Ramos (cell line): Measurements from ENCODE around the gene ATG9A.
"Not testable (repeated sequence)": the region's sequence is repeated elsewhere in the genome, so short reads cannot be mapped to it uniquely, and the experiment has no call there.

Experiments
- in situ Hi-C: fragments of 300-500 bp; cut with MboI; formaldehyde crosslinking; loops from one replicate; pipeline ENCODE4 v1.14.3; 2022; ENCODE audit warnings: low sequenced_read_pairs; ENCODE audit not compliant: unreplicated experiment

The ATG9A gene

GRCh38 chr2:219207884-219208740 is 21.3 kb downstream of the ATG9A start:
- in situ Hi-C loops: loop anchor here (5.0 kb wide), 1 partner anchor 36 kb away; the partner anchor contains the start of gene SLC23A3

DNA sequence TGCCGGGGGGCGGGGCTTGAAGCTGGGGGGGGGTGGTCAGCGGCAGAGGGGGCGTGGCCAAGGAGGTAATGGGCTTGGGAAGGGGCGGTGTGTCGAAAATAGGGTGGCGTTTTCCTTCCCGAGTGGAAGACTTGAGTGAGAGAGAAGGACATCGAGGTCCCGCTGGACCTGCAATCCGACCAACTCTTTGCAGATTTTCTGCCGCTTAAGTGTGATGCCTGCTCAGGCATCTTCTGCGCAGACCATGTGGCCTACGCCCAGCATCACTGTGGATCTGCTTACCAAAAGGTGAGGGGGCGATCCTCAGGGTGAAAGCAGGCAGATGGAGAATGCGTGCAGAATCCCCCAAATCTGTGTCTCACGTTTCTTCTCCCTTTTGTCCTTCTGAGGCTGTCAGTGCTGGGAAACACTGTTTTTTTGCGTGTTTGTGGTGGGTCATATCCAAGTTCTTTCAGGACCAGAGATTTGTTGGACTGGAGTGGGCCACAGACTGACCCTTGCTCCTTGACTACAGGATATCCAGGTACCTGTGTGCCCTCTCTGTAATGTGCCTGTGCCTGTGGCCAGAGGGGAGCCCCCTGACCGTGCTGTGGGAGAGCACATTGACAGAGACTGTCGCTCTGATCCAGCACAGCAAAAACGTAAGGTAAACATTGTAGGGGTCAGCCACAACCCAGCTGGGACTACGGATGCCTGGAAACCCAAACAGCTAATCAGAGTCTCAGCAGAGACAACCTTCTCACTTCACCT is 22.1 kb downstream of the ATG9A start:
- in situ Hi-C loops: loop anchor here (5.0 kb wide), 1 partner anchor 35 kb away; the partner anchor contains the start of gene SLC23A3

GRCh38 chr2:219206328-219207133 is 22.9 kb downstream of the ATG9A start, which contains the start of gene ZFAND2B:
Gene ZFAND2B, plus strand, starts transcription at chr2:219206782. Its CDS starts 206 bp downstream, at chr2:219206988.
- in situ Hi-C loops: loop anchor here (5.0 kb wide), 1 partner anchor 34 kb away; the partner anchor contains the start of gene SLC23A3

DNA sequence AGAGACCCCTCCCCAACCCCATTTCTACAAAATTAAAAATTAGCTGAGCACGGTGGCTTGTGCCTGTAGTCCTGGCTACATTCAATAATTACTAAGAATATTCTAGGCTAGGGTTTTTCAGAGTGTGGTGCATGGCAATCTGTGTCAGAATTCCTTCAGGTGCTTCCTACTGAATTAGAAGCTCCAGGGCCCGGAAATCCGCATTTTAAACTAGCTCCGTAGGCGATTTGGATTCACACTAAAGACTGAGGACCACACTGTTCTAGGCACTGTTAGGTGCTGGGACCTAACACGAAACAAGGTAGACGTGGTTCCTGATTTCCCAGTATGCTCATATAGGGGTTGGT is 23.5 kb downstream of the ATG9A start:
- in situ Hi-C loops: loop anchor here (5.0 kb wide), 1 partner anchor 34 kb away; the partner anchor contains the start of gene SLC23A3

- in situ Hi-C loops: loop anchor here (5.0 kb wide), 1 partner anchor 33 kb away; the partner anchor contains the start of gene SLC23A3
These were observed 24.3 kb downstream of the ATG9A start for GRCh38 chr2:219205165-219205538.

GRCh38 chr2:219204425-219205164 is 24.8 kb downstream of the ATG9A start:
- in situ Hi-C loops: loop anchor here (5.0 kb wide), 1 partner anchor 32 kb away; the partner anchor contains the start of gene SLC23A3

DNA sequence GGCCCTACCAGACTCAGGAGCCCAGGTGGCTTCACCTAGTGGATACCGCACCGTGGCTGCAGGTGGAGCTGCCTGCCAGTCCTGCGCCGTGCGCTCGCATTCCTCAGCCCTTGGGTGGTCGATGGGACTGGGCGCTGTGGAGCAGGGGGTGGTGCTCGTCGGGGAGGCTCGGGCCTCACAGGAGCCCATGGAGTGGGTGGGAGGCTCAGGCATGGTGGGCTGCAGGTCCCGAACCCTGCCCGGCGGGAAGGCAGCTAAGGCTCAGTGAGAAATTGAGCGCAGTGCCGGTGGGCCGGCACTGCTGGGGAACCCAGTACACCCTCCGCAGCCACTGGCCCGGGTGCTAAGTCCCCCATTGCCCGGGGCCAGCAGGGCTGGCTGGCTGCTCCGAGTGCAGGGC is 28.1 kb downstream of the ATG9A start:
- in situ Hi-C loops: not testable (repeated sequence)

GRCh38 chr2:219200502-219201326 is 28.7 kb downstream of the ATG9A start:
- in situ Hi-C loops: not testable (repeated sequence)

- in situ Hi-C loops: no loop called here
These were observed 29.8 kb downstream of the ATG9A start for GRCh38 chr2:219199470-219200211.

DNA sequence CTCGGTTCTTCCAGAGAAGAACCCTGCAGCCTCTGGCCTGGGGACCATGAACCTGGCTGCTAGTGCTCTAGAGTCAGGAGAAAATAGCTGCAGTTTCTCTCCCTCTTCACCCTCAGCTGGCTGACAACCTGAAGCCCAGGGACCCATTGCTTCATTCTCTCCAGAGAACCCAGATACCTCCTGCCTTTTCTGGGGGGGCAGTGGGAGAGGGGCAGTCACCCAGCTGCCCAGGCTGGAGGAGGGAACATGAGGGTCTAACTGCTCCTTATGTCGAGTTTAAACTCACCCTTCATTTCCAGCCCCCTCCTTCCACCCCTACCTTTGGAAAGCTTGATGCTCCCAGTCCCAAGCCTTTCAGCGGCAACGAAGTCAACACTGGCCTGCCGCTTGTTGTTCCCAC is 30.5 kb downstream of the ATG9A start:
- in situ Hi-C loops: no loop called here

DNA sequence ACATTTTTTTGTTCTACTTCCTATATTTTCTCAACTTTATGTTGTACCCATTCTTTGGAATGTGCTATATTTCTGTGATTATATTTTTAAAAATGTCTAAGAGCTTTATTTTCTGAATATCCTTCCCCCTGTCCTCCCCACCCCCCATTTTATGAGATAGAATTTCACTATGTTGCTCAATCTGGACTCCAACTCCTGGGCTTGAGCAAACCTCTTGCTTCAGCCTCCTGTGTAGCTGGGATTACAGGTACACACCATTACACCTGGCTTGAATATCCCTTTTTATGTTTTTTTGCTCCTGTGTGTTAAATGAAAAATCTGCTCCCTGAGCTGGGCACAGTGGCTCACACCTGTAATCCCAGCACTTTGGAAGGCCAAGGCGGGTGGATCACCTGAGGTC is 32.0 kb downstream of the ATG9A start:
- in situ Hi-C loops: no loop called here

DNA sequence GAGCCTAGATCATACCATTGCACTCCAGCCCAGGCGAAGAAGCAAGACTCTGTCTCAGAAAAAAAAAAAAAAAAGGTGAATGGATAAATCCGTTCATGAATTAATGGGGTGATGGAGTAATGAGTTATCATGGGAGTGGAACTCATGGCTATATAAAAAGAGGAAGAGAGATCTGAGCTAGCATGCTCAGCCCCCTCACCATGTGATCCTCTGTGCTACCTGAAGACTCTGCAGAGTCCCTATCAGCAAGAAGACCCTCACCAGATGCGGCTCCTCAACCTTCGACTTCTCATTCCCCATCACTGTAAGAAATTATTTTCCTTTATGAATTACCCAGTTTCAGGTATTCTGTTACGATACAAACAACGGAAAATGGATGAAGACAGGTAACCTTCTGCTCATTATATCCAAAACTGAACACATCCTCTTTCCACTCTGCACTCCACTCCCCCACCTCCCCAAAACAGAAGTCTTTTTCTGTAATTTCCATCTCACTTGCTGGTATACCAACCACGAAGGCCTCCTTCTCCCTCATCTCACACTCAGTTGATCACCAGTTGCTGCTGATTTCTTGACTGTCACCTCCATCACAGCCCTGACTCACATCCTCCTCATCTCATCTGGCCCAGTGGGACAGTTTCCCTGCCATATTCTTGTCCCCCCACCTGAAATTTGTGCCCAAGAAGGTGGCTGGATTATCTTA is 42.5 kb downstream of the ATG9A start:
- in situ Hi-C loops: no loop called here

DNA sequence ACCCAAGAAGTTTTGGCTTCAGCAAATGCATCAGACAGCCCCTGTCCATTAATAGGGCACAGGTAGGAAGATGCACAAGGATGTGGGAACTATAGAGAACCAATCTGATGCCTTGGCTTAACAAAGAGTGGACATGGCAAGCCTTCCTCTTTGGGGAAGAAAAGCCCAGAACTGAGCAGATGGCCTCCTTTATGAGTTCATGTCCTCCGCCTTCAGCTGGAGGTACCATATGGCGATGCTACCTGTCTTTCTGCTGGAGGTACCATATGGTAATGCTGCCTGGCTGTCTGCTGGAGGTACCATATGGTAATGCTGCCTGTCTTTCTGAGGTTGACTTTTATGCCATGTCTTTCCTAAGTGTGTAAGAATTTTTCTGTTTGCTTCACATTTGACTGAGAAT is 45.3 kb downstream of the ATG9A start:
- in situ Hi-C loops: no loop called here

- in situ Hi-C loops: no loop called here
These were observed 46.2 kb downstream of the ATG9A start for GRCh38 chr2:219183151-219183772.

DNA sequence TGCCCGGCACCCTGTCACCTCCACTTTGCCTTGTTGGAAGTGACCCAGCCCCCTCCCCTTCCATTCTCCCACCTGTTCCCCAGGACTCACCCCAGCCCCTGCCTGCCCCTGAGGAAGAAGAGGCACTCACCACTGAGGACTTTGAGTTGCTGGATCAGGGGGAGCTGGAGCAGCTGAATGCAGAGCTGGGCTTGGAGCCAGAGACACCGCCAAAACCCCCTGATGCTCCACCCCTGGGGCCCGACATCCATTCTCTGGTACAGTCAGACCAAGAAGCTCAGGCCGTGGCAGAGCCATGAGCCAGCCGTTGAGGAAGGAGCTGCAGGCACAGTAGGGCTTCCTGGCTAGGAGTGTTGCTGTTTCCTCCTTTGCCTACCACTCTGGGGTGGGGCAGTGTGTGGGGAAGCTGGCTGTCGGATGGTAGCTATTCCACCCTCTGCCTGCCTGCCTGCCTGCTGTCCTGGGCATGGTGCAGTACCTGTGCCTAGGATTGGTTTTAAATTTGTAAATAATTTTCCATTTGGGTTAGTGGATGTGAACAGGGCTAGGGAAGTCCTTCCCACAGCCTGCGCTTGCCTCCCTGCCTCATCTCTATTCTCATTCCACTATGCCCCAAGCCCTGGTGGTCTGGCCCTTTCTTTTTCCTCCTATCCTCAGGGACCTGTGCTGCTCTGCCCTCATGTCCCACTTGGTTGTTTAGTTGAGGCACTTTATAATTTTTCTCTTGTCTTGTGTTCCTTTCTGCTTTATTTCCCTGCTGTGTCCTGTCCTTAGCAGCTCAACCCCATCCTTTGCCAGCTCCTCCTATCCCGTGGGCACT is 46.9 kb downstream of the ATG9A start:
- in situ Hi-C loops: no loop called here

DNA sequence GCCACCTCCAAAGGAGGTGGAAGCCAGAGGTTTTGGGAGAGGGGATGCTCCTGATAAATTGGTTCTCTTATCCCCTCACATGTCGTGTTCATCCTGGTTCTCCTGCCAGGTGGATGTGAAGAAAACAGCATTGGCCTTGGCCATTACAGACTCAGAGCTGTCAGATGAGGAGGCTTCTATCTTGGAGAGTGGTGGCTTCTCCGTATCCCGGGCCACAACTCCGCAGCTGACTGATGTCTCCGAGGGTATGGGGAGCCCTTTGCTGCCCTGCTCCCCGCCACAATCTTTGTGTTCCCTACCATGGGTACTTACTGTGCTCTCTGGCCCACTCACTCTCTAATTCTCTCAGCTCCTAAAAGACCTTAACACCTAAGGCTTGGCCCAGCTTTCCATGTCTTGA is 47.9 kb downstream of the ATG9A start:
- in situ Hi-C loops: no loop called here
